GM12878 (cell line): Measurements from ENCODE around the gene JADE2. TPM values are rescaled to one million over a fixed set of nuclear protein-coding genes. Genes with fewer than 3 reads are reported as not detected.
A peak's percentile ranks its signal among the peaks of the same experiment; 100 is the strongest.

ENCODE experiments used
- ATF2 ChIP-seq: IDR thresholded peaks from 2 replicates; pipeline ENCODE4 v1.6.1; 2012; ENCODE audit warnings: low read length, inconsistent platforms
- CTCF ChIP-seq, 3 experiments: IDR thresholded peaks in 2 of 3; conservative IDR thresholded peaks in 1 of 3; 2 replicates each; pipeline ENCODE4 v1.5.1; 2011; ENCODE audit warnings: low read depth in 3 of 3, low read length in 3 of 3, mild to moderate bottlenecking in 3 of 3, control low read depth in 2 of 3, moderate library complexity in 2 of 3, inconsistent platforms in 1 of 3, mixed read lengths in 1 of 3; ENCODE audit not compliant: control insufficient read depth in 2 of 3, insufficient read depth in 1 of 3; ENCODE audit errors: extremely low read depth in 1 of 3
- EP300 ChIP-seq, 2 experiments: fragments of 150-350 bp in 1 of 2; IDR thresholded peaks; 2 replicates each; pipeline ENCODE4 v1.6.1; 2011 to 2012; ENCODE audit warnings: low read depth in 2 of 2, low read length in 2 of 2, borderline replicate concordance in 1 of 2, improper control_type of control experiment in 1 of 2, inconsistent platforms in 1 of 2; ENCODE audit not compliant: control insufficient read depth in 1 of 2
- GATAD2B ChIP-seq: fragments of 450-650 bp; conservative IDR thresholded peaks from 2 replicates; pipeline ENCODE4 v1.6.1; 2017; ENCODE audit warnings: low read depth, mild to moderate bottlenecking, moderate library complexity
- KDM1A ChIP-seq: fragments of 200-600 bp; sonication (generic); IDR thresholded peaks from 2 replicates; pipeline ENCODE4 v1.6.1; 2016; ENCODE audit warnings: borderline replicate concordance
- NR2C2 ChIP-seq: IDR thresholded peaks from 2 replicates; pipeline ENCODE4 v1.6.1; 2011; ENCODE audit warnings: borderline replicate concordance, low read depth; ENCODE audit not compliant: control insufficient read depth, insufficient read length
- NR2F1 ChIP-seq: fragments of 450-650 bp; conservative IDR thresholded peaks from 2 replicates; pipeline ENCODE4 v1.6.1; 2017; ENCODE audit warnings: mild to moderate bottlenecking
- PBX3 ChIP-seq: IDR thresholded peaks from 2 replicates; pipeline ENCODE4 v1.6.1; 2011; ENCODE audit warnings: mild to moderate bottlenecking, low read depth, low read length, moderate library complexity; ENCODE audit not compliant: insufficient replicate concordance
- PKNOX1 ChIP-seq: fragments of 450-650 bp; IDR thresholded peaks from 2 replicates; pipeline ENCODE4 v1.6.1; 2016; ENCODE audit warnings: mild to moderate bottlenecking
- POLR2AphosphoS5 ChIP-seq: IDR thresholded peaks from 2 replicates; pipeline ENCODE4 v1.6.1; 2011; ENCODE audit warnings: mild to moderate bottlenecking, low read length, inconsistent platforms
- SMAD1 ChIP-seq: fragments of 450-650 bp; IDR thresholded peaks from 2 replicates; pipeline ENCODE4 v1.6.1; 2018; ENCODE audit warnings: mild to moderate bottlenecking, low read depth; ENCODE audit not compliant: partially characterized antibody
- SMARCA5 ChIP-seq: fragments of 450-650 bp; IDR thresholded peaks from 2 replicates; pipeline ENCODE4 v1.6.1; 2017; ENCODE audit warnings: mild to moderate bottlenecking
- SRF ChIP-seq, 2 experiments: IDR thresholded peaks; 2 replicates each; pipeline ENCODE4 v1.6.1; 2011; ENCODE audit warnings: low read depth in 2 of 2, low read length in 2 of 2, mild to moderate bottlenecking in 1 of 2, moderate library complexity in 1 of 2
- SUZ12 ChIP-seq: fragments of 200-600 bp; sonication (generic); IDR thresholded peaks from one replicate; pipeline ENCODE4 v1.6.1; 2018; ENCODE audit warnings: antibody characterized with exemption, mild to moderate bottlenecking; ENCODE audit not compliant: unreplicated experiment
- TCF12 ChIP-seq: IDR thresholded peaks from 2 replicates; pipeline ENCODE4 v1.6.1; 2011; ENCODE audit warnings: low read depth, mild to moderate bottlenecking, low read length
- TCF3 ChIP-seq: IDR thresholded peaks from 2 replicates; pipeline ENCODE4 v1.6.1; 2012; ENCODE audit warnings: low read depth, mild to moderate bottlenecking, low read length, borderline replicate concordance; ENCODE audit not compliant: insufficient read depth
- ZBTB40 ChIP-seq: fragments of 450-650 bp; IDR thresholded peaks from 2 replicates; pipeline ENCODE4 v1.6.1; 2016; ENCODE audit warnings: mild to moderate bottlenecking, moderate library complexity, borderline replicate concordance
- ZNF217 ChIP-seq: fragments of 450-650 bp; IDR thresholded peaks from 2 replicates; pipeline ENCODE4 v1.6.1; 2017; ENCODE audit warnings: antibody characterized with exemption, mild to moderate bottlenecking
- polyA plus RNA-seq, 11 experiments: library from polyadenylated mRNA; depleted of rRNA in 4 of 11; unstranded in 6 of 11; stranded (reverse) in 5 of 11; fragments of >200 nt; fragmentation: Nextera tagmentation in 4 of 11; fragmentation: Illumina TruSeq in 1 of 11; extraction: Ambion mirVana in 4 of 11; extraction: Trizol in 1 of 11; gene quantifications; 1 replicate in 1 of 11; 2 replicates in 10 of 11; pipeline versions ENCODE4 v1.2.1 to v1.2.3, GENCODE V29; 2011 to 2016; ENCODE audit warnings: inconsistent platforms in 2 of 11, missing spikeins in 2 of 11, low read depth in 1 of 11
- total RNA-seq, 4 experiments: library from RNA; depleted of rRNA in 3 of 4; stranded (reverse); fragments of >200 nt in 3 of 4; fragmentation: Illumina TruSeq in 1 of 4; extraction: Trizol in 1 of 4; gene quantifications; 2 replicates each; pipeline versions ENCODE4 v1.2.1 to v1.2.3, GENCODE V29; 2013 to 2021

JADE2 gene
- total and polyA plus RNA-seq, 10 of the 15 experiments (the other 5 are each of a cell fraction or from before 2014, with no cell fraction given), result 1.5 to 67.0 (median 22.4) TPM

GRCh38 chr5:134554319-134555222, 29.1 kb downstream of the JADE2 start (continued):
- TF ChIP-seq NR2C2, result no peak
- no peak for TF ChIP-seq KDM1A
- TF ChIP-seq SUZ12, result no peak
- no peak for TF ChIP-seq TCF3
- TF ChIP-seq NR2F1, result peak; percentile 74; the same call in 1 of the 2 replicates
- no peak for TF ChIP-seq SRF (IDR thresholded peaks at IDR 0.05; ENCODE audit: low read depth in 2 of 2, low read length in 2 of 2)
- TF ChIP-seq TCF12, result no peak
- no peak for TF ChIP-seq SMAD1
- TF ChIP-seq ATF2, result no peak
- TF ChIP-seq CTCF (IDR thresholded peaks at IDR 0.05 in 2 of 3, conservative IDR thresholded peaks at IDR 0.05 in 1 of 3; ENCODE audit: control insufficient read depth in 2 of 3, extremely low read depth in 1 of 3, insufficient read depth in 1 of 3, low read depth in 3 of 3, low read length in 3 of 3), result 0 out of 6 replicates have a peak, but pooled peaks of 2 of the 3 experiments have one; percentile 7 to 16
- peak; percentile 85 for TF ChIP-seq SMARCA5
- peak; percentile 28; the same call in 1 of the 2 replicates for TF ChIP-seq POLR2AphosphoS5
- no peak for TF ChIP-seq ZBTB40
- peak; percentile 64 for TF ChIP-seq PBX3
- TF ChIP-seq PKNOX1, result peak; percentile 42; the same call in 1 of the 2 replicates
- 0 out of 2 replicates have a peak, but pooled peaks have one; percentile 49 for TF ChIP-seq GATAD2B
- peak; percentile 17 to 21; a peak in 1 of 4 replicates for TF ChIP-seq EP300 (IDR thresholded peaks at IDR 0.05; ENCODE audit: borderline replicate concordance in 1 of 2, control insufficient read depth in 1 of 2, low read depth in 2 of 2, low read length in 2 of 2)
- no peak; the same call in 1 of the 2 replicates for TF ChIP-seq ZNF217
